Colonic mucosa (tissue), 4 donors: Measurements from ENCODE around the gene RBM15B. TPM values are rescaled to one million over a fixed set of nuclear protein-coding genes. Genes with fewer than 3 reads are reported as not detected.
A peak's percentile ranks its signal among the peaks of the same experiment; 100 is the strongest.

Source experiments
- DNase-seq: peaks from one replicate; pipeline ENCODE4 v3.0.0-alpha.2; 2020
- H3K27ac ChIP-seq: fragments of 200-600 bp; one replicate; pipeline ENCODE4 v1.8.0; 2021
- H3K27me3 ChIP-seq: fragments of 200-600 bp; one replicate; pipeline ENCODE4 v1.8.0; 2021
- H3K36me3 ChIP-seq: fragments of 200-600 bp; one replicate; pipeline ENCODE4 v1.8.0; 2021
- H3K4me1 ChIP-seq: fragments of 200-600 bp; one replicate; pipeline ENCODE4 v1.8.0; 2021; ENCODE audit warnings: mild to moderate bottlenecking
- H3K4me3 ChIP-seq: fragments of 200-600 bp; one replicate; pipeline ENCODE4 v1.8.0; 2021
- H3K9ac ChIP-seq, 2 donors: one replicate each; pipeline ENCODE4 v1.7.0; 2013; ENCODE audit warnings: control low read depth in 2 of 2, low read depth in 2 of 2, low read length in 2 of 2
- H3K9me3 ChIP-seq: fragments of 200-600 bp; one replicate; pipeline ENCODE4 v1.8.0; 2021
- intact Hi-C: fragments of 100-400 bp; cut with DNase I; formaldehyde crosslinking; loops from one replicate; pipeline ENCODE4 v1.14.1; 2022
- total RNA-seq, 2 donors: library from RNA; stranded (reverse); fragmentation: NEBNext Ultra II Directional in 1 of 2; extraction: Animal tissue kit (Norgen Biotek cat#: 25700) in 1 of 2; gene quantifications; one replicate each; pipeline ENCODE4 v1.2.1, GENCODE V29; 2021
- TF ChIP-seq, protein P1 (sequence below): fragments of 200-600 bp; IDR thresholded peaks from one replicate; pipeline ENCODE4 v1.8.0; 2022; ENCODE audit warnings: antibody characterized with exemption, mild to moderate bottlenecking
- donor health status: healthy.
- donor health status: DM: no; HTN: no; CAD: no.
- donor health status: DM: no; HTN: no; CAD: no.

RBM15B gene
- total RNA-seq, 2 donors from 2014 or later, result 31.8 to 35.4 TPM

DNA sequence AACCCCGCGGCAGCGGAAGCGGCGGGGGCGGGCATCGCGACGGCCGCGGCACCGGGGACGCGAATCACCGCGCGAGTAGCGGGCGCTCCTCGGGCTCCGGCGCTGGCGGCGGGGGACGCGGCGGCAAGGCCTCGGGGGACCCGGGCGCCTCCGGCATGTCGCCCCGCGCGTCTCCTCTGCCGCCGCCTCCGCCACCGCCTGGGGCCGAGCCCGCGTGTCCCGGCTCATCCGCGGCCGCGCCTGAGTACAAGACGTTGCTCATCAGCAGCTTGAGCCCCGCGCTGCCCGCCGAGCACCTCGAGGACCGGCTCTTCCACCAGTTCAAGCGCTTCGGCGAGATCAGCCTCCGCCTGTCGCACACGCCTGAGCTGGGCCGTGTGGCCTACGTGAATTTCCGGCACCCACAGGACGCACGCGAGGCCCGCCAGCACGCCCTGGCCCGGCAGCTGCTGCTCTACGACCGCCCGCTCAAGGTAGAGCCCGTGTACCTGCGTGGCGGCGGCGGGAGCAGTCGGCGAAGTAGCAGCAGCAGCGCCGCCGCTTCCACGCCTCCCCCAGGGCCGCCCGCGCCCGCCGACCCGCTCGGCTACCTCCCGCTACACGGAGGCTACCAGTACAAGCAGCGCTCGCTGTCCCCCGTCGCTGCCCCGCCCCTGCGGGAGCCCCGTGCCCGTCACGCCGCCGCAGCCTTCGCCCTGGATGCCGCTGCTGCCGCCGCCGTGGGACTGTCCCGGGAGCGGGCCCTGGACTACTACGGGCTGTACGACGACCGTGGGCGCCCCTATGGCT lies 675 bp downstream of the RBM15B start:
- intact Hi-C loops, result loop anchor here (2.0 to 10.0 kb wide), 2 partner anchors 43 to 283 kb away; partner anchors contain the start of gene TEX264
- H3K9me3 ChIP-seq, result no peaks in the 10 kb centered on the region
- peak overlapping the region; percentile 65 to 80 for H3K9ac ChIP-seq
- TF ChIP-seq, protein P1, sequence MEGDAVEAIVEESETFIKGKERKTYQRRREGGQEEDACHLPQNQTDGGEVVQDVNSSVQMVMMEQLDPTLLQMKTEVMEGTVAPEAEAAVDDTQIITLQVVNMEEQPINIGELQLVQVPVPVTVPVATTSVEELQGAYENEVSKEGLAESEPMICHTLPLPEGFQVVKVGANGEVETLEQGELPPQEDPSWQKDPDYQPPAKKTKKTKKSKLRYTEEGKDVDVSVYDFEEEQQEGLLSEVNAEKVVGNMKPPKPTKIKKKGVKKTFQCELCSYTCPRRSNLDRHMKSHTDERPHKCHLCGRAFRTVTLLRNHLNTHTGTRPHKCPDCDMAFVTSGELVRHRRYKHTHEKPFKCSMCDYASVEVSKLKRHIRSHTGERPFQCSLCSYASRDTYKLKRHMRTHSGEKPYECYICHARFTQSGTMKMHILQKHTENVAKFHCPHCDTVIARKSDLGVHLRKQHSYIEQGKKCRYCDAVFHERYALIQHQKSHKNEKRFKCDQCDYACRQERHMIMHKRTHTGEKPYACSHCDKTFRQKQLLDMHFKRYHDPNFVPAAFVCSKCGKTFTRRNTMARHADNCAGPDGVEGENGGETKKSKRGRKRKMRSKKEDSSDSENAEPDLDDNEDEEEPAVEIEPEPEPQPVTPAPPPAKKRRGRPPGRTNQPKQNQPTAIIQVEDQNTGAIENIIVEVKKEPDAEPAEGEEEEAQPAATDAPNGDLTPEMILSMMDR, result no peak
- peaks cover 41% of the 10 kb centered on the region for H3K4me1 ChIP-seq
- H3K27me3 ChIP-seq, result no peaks in the 10 kb centered on the region
- H3K36me3 ChIP-seq, result no peaks in the 10 kb centered on the region
- peak overlapping the region; percentile 53 for H3K27ac ChIP-seq
- peak overlapping the region; percentile 74 for H3K4me3 ChIP-seq
- no peak for DNase-seq

DNA sequence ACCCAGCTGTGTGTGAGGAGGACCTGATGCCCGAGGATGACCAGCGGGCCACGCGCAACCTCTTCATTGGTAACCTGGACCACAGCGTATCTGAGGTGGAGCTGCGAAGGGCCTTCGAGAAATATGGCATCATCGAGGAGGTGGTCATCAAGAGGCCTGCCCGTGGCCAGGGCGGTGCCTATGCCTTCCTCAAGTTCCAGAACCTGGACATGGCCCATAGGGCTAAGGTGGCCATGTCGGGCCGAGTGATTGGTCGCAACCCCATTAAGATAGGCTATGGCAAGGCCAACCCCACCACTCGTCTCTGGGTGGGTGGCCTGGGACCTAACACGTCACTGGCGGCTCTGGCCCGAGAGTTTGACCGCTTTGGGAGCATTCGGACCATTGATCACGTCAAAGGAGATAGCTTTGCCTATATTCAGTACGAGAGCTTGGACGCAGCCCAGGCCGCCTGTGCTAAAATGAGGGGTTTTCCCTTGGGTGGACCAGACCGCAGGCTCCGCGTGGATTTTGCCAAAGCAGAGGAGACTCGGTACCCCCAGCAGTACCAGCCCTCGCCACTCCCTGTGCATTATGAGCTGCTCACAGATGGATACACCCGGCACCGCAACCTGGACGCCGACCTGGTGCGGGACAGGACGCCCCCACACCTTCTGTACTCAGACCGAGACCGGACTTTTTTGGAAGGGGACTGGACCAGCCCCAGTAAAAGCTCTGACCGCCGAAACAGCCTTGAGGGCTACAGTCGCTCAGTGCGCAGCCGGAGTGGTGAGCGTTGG lies 1.5 kb downstream of the RBM15B start:
- peak overlapping the region; percentile 65 to 80 for H3K9ac ChIP-seq
- DNase-seq, result no peak

DNA sequence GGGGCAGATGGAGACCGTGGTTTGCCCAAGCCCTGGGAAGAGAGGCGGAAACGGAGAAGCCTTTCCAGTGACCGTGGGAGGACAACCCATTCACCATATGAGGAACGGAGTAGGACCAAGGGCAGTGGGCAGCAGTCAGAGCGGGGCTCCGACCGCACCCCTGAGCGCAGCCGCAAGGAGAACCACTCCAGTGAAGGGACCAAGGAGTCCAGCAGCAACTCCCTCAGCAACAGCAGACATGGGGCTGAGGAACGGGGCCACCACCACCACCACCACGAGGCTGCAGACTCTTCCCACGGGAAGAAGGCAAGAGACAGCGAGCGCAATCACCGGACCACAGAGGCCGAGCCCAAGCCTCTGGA lies 2.0 kb downstream of the RBM15B start:
- no peaks in the 10 kb centered on the region for H3K36me3 ChIP-seq
- no peaks in the 10 kb centered on the region for H3K9me3 ChIP-seq
- H3K27ac ChIP-seq, result no peak overlapping the region
- H3K27me3 ChIP-seq, result no peaks in the 10 kb centered on the region
- peaks cover 27% of the 10 kb centered on the region for H3K4me1 ChIP-seq
- no peak for DNase-seq
- TF ChIP-seq, protein P1, result no peak
- intact Hi-C loops, result loop anchor here (10.0 kb wide), 1 partner anchor 282 kb away; the partner anchor contains the start of gene TEX264
- no peak overlapping the region for H3K4me3 ChIP-seq
- H3K9ac ChIP-seq, result no peak overlapping the region

More for the DNA sequence above, 1.5 kb downstream of the RBM15B start:
- no peaks in the 10 kb centered on the region for H3K27me3 ChIP-seq
- H3K4me1 ChIP-seq, result peaks cover 33% of the 10 kb centered on the region
- no peaks in the 10 kb centered on the region for H3K9me3 ChIP-seq
- intact Hi-C loops, result loop anchor here (10.0 kb wide), 1 partner anchor 282 kb away; the partner anchor contains the start of gene TEX264
- H3K36me3 ChIP-seq, result no peaks in the 10 kb centered on the region
- TF ChIP-seq, protein P1, result no peak
- no peak overlapping the region for H3K27ac ChIP-seq
- H3K4me3 ChIP-seq, result peak overlapping the region; percentile 74

DNA sequence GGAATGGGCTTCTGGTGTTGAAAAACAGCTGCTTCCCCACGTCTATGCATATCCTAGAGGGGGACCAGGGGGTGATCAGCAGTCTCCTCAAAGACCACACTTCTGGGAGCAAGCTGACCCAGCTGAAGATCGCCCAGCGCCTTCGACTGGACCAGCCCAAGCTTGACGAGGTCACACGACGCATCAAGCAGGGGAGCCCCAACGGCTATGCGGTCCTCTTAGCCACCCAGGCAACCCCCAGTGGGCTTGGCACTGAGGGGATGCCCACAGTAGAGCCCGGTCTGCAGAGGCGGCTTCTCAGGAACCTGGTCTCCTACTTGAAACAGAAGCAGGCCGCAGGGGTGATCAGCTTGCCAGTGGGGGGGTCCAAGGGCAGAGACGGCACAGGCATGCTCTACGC lies 2.5 kb downstream of the RBM15B start:
- Histone ChIP-seq H3K4me3 (no peak overlapping the region), H3K9me3 (no peaks in the 10 kb centered on the region), H3K36me3 (no peaks in the 10 kb centered on the region), H3K9ac (no peak overlapping the region), H3K27ac (no peak overlapping the region), H3K4me1 (peaks cover 27% of the 10 kb centered on the region), H3K27me3 (no peaks in the 10 kb centered on the region)
- intact Hi-C loops, result loop anchor here (10.0 kb wide), 1 partner anchor 281 kb away; the partner anchor contains the start of gene TEX264
- DNase-seq, result no peak
- TF ChIP-seq, protein P1, result no peak

DNA sequence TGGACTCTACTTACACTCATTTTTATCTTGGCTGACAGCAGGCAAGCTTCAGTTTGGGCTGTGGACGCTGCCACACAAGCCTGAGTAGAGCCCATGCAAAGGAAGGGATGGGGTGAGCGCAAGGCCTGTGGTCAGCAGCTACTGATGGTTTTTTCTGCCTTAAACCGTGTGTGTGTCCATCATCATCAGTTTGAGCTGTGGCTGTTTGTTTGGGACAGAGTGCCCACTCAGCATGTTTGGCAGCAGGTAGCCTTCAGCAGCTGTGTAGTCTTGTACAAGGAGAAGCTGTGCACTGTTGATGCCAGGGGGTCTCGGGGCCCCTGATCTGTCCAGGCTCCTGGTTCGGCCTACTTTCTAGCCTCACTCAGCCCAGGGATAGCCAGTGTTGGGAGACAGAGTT lies 3.5 kb downstream of the RBM15B start:
- Histone ChIP-seq H3K4me3 (no peak overlapping the region), H3K4me1 (peaks cover 18% of the 10 kb centered on the region), H3K36me3 (no peaks in the 10 kb centered on the region), H3K27me3 (no peaks in the 10 kb centered on the region), H3K9ac (no peak overlapping the region), H3K27ac (no peak overlapping the region), H3K9me3 (no peaks in the 10 kb centered on the region)
- DNase-seq, result no peak
- TF ChIP-seq, protein P1, result no peak
- intact Hi-C loops, result loop anchor here (10.0 kb wide), 1 partner anchor 280 kb away; the partner anchor contains the start of gene TEX264
